Astrocyte of the spinal cord (primary cell): Measurements from ENCODE around the gene CCDC170.
A peak's percentile ranks its signal among the peaks of the same experiment; 100 is the strongest.

Experiments
- DNase-seq: peaks from one replicate; pipeline ENCODE4 v3.0.0; 2011; ENCODE audit warnings: low read depth, low spot score
- H3K4me3 ChIP-seq: 2 replicates; pipeline ENCODE4 v1.5.1; 2011; ENCODE audit warnings: low read depth, mild to moderate bottlenecking, low read length, moderate library complexity
- in situ Hi-C: cut with HindIII; loops from 2 replicates; pipeline ENCODE4 v1.10.0; 2017; ENCODE audit warnings: low sequenced_read_pairs
- TF ChIP-seq, protein P1 (sequence below): IDR thresholded peaks from 2 replicates; pipeline ENCODE4 v1.5.1; 2012; ENCODE audit warnings: low read depth, mild to moderate bottlenecking, low read length, inconsistent platforms

Gene CCDC170

DNA sequence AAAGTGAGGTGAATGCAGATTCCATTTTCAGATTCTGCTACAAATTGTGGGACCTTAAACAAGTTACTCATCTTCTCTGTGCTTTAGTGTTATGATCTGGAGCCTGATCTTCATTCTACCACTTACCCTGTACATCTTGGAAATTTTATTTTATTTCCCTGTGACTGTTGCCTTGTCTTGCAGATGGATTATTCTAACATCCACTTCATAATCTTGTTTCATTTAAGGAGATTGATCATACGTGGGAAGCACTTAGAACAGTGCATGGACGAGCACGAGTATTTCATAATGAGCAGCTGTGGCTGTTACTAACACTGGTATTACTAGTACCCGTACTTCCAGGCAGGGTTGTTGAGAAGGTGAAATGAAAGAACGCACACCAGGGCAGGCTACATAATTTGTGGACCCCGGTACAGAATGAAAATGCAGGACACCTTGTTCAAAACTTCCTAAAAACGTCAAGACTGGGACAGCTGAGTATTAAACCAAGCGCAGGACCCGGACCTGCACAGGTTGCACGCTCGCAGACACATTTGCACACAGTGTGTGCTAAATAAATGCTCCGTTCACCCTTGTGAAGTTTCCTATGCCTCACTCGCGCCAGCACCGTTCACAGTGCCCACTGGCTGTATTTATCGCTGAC lies 535 bp upstream of the CCDC170 start:
- in situ Hi-C loops = no loop called here
- TF ChIP-seq, protein P1, sequence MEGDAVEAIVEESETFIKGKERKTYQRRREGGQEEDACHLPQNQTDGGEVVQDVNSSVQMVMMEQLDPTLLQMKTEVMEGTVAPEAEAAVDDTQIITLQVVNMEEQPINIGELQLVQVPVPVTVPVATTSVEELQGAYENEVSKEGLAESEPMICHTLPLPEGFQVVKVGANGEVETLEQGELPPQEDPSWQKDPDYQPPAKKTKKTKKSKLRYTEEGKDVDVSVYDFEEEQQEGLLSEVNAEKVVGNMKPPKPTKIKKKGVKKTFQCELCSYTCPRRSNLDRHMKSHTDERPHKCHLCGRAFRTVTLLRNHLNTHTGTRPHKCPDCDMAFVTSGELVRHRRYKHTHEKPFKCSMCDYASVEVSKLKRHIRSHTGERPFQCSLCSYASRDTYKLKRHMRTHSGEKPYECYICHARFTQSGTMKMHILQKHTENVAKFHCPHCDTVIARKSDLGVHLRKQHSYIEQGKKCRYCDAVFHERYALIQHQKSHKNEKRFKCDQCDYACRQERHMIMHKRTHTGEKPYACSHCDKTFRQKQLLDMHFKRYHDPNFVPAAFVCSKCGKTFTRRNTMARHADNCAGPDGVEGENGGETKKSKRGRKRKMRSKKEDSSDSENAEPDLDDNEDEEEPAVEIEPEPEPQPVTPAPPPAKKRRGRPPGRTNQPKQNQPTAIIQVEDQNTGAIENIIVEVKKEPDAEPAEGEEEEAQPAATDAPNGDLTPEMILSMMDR = no peak
- H3K4me3 ChIP-seq = peak overlapping the region; percentile 57
- peak; percentile 19 for DNase-seq

DNA sequence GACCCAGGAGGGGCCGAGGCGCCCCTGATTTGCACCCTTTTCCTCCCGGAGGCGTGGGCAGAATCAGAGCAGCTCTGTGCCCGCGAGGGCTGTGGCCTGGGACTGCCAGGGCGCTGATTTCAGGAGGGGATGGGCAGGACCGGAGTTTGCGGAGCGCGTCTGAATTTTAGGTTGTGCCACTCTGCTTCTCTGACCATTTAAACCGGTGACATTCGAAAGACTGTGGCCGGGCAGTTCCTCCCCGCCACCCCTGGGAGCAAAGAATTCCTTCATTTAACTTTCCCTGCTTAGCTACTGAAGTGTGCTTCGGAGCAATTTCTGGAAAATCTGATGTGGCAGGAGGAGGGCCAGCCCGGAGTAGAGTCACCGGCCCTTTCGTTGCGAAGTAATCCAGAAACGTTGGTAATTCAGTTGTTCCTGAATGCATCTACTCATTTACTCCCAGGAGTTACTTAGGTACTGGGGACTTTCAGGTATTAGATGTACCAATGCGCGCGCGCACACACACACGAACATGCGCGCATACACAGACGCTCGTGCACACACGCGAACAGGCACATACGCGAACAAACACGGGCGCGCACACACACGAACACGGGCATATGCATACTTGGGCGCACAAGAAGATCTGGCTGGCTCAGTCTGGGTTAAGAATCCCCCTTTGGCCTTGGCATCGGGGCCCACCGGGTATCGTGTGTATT lies 568 bp downstream of the CCDC170 start:
- TF ChIP-seq, protein P1 = no peak
- peak overlapping the region; percentile 57 for H3K4me3 ChIP-seq
- in situ Hi-C loops = no loop called here
- DNase-seq = peak; percentile 53

DNA sequence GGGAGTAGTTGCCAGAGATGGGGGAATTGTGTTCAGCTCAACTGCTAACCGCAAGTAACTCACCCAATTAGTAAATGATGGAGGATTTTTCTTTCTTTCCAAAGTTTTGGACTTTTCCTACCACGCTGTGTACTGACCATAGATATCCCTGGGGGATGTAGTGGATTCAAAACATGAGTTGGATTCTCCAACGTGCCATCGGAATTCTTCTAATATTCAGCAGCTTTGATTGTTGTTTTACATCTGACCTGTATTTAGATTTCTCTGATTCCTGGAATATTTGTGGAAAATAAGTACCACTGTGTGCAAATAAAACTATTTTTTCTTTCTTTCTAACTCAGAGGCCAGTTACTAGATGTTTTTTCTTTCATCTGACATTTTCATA lies 1.1 kb downstream of the CCDC170 start:
- TF ChIP-seq, protein P1 = no peak
- peak; percentile 16 for DNase-seq
- peak overlapping the region; percentile 57 for H3K4me3 ChIP-seq
- in situ Hi-C loops = no loop called here

DNA sequence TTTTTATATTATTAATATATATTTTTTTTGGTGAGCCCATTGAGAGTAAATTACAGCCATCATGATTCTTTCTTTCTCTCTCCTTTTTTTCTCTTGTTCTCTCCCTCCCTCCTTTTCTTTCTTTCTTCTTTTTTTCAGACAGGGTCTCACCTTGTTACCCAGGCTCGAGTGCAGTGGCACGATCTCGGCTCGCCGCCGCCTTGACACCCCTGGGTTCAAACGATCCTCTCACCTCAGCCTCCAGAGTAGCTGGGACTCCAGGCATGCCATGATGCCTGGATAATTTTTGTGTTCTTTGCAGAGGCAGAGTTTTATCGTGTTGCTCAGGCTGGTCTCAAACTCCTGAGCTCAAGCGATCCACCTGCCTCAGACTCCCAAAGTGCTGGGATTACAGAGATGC lies 1.6 kb downstream of the CCDC170 start:
- in situ Hi-C loops = no loop called here
- no peak for DNase-seq
- no peak overlapping the region for H3K4me3 ChIP-seq
- TF ChIP-seq, protein P1 = no peak

DNA sequence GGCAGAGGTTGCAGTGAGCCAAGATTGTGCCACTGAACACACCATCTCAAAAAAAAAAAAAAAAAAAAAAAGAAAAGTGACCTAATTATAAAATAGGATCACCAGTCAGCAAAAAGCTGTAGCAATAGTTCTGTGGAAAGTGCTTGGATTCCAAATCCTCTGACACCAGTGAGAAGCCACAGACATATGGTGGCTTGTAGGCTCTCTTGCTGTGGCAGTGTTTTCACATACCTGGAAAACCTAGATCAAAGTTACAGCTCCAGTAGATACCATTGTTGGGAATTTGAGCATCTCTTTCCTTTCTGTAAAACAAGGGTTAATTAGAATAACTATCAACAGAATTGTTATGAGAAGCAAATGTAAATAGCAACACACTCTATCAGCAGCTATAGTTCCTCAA lies 4.1 kb downstream of the CCDC170 start:
- in situ Hi-C loops = no loop called here

DNA sequence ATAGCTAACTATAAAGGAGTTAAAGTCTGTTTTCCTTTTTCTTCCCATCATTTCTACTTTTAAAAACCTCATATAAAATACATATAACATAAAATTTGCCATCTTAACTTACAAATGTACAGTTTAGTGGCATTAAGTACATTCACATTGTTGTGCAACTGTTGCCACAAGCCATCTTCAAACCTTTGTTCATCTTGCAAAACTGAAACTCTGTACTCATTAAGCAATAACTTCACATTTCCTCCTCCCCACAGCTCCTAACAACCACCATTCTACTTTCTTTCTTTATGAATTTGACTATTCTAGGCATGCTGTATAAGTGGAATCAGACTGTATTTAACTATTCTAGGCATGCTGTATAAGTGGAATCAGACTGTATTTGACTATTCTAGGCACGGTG lies 4.5 kb downstream of the CCDC170 start:
- TF ChIP-seq, protein P1 = no peak

More for the DNA sequence above, 4.1 kb downstream of the CCDC170 start:
- no peak overlapping the region for H3K4me3 ChIP-seq
- no peak for DNase-seq
- TF ChIP-seq, protein P1 = no peak

More for the DNA sequence above, 4.5 kb downstream of the CCDC170 start:
- in situ Hi-C loops = no loop called here
- no peak overlapping the region for H3K4me3 ChIP-seq
- no peak for DNase-seq
